HL-60 (cell line): ENCODE results near the gene ARHGAP32.

ENCODE experiments used
- DNase-seq, 2 experiments: peaks; one replicate each; pipeline ENCODE4 v3.0.0-alpha.2; 2010 to 2020; ENCODE audit warnings: low read depth in 1 of 2, low spot score in 1 of 2
- H3K27ac ChIP-seq: fragments of 250-450 bp; sonication (Bioruptor Pico); replicated peaks from 2 replicates; pipeline ENCODE4 v1.5.1; 2020; ENCODE audit warnings: mild to moderate bottlenecking, moderate library complexity
- H3K27me3 ChIP-seq: fragments of 250-450 bp; sonication (Bioruptor Pico); 2 replicates; pipeline ENCODE4 v1.5.1; 2021; ENCODE audit warnings: mild to moderate bottlenecking, moderate library complexity; ENCODE audit not compliant: insufficient read depth, poor library complexity, severe bottlenecking
- H3K4me3 ChIP-seq: replicated peaks from 2 replicates; pipeline ENCODE4 v1.5.1; 2011; ENCODE audit warnings: mild to moderate bottlenecking, control low read depth, low read length; ENCODE audit not compliant: insufficient read depth
- GABPA ChIP-seq: IDR thresholded peaks from 2 replicates; pipeline ENCODE4 v1.6.1; 2012; ENCODE audit warnings: low read depth
- POLR2AphosphoS5 ChIP-seq: IDR thresholded peaks from 2 replicates; pipeline ENCODE4 v1.6.1; 2012; ENCODE audit warnings: low read depth
- REST ChIP-seq: IDR thresholded peaks from 2 replicates; pipeline ENCODE4 v1.6.1; 2012; ENCODE audit warnings: low read depth; ENCODE audit not compliant: insufficient replicate concordance
- SPI1 ChIP-seq: IDR thresholded peaks from 2 replicates; pipeline ENCODE4 v1.6.1; 2012; ENCODE audit warnings: low read depth, mild to moderate bottlenecking, borderline replicate concordance
- TF ChIP-seq, protein P1 (sequence below): IDR thresholded peaks from one replicate; pipeline ENCODE4 v1.5.1; 2011; ENCODE audit warnings: low read length, control low read depth, inconsistent platforms; ENCODE audit not compliant: insufficient read depth

ARHGAP32 gene

DNA sequence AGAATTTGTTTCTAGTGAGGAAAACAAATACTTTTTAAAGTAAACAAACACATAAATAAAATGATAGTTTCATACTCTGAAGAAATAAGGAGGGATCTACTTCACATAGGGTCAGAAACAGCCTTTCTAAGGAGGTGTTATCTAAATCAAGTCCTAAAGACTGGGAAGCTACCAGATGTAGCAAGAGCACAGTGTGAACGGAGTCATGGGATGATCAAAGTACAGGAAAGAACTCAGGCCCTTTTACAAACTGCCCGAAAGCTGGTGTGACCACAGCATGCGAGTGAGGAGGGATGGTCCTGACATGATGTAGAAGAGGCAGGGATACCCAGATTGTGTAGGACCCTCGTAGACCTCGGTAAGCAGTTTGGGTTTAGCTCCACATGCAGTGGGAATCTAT is 102.8 kb downstream of the ARHGAP32 start:
- H3K4me3 ChIP-seq, result no peak overlapping the region
- H3K27ac ChIP-seq, result no peak overlapping the region
- TF ChIP-seq POLR2AphosphoS5 (no peak), REST (no peak), GABPA (no peak), SPI1 (no peak)
- TF ChIP-seq, protein P1, sequence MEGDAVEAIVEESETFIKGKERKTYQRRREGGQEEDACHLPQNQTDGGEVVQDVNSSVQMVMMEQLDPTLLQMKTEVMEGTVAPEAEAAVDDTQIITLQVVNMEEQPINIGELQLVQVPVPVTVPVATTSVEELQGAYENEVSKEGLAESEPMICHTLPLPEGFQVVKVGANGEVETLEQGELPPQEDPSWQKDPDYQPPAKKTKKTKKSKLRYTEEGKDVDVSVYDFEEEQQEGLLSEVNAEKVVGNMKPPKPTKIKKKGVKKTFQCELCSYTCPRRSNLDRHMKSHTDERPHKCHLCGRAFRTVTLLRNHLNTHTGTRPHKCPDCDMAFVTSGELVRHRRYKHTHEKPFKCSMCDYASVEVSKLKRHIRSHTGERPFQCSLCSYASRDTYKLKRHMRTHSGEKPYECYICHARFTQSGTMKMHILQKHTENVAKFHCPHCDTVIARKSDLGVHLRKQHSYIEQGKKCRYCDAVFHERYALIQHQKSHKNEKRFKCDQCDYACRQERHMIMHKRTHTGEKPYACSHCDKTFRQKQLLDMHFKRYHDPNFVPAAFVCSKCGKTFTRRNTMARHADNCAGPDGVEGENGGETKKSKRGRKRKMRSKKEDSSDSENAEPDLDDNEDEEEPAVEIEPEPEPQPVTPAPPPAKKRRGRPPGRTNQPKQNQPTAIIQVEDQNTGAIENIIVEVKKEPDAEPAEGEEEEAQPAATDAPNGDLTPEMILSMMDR, result no peak
- H3K27me3 ChIP-seq, result no peaks in the 10 kb centered on the region
- DNase-seq, result no peak

DNA sequence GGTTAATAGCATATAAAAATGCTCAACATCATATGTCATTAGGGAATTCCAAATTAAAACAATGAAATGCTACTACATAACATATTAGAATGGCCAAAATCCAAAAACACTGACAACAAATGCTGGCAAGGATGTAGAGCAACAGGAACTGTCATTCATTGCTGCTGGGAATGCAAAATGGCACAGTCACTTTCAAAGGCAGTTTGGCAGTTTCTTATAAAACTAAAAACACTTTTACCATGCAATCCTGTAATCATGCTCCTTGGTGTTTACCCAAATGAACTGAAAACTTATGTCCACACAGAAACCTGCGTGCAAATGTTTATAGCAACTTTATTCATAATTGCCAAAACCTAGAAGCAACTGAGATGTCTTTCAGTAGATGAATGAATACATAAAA is 105.1 kb downstream of the ARHGAP32 start:
- Histone ChIP-seq H3K27me3 (no peaks in the 10 kb centered on the region), H3K4me3 (no peak overlapping the region), H3K27ac (no peak overlapping the region)
- TF ChIP-seq REST (no peak), SPI1 (no peak), POLR2AphosphoS5 (no peak), GABPA (no peak)
- TF ChIP-seq, protein P1, result no peak
- no peak for DNase-seq

DNA sequence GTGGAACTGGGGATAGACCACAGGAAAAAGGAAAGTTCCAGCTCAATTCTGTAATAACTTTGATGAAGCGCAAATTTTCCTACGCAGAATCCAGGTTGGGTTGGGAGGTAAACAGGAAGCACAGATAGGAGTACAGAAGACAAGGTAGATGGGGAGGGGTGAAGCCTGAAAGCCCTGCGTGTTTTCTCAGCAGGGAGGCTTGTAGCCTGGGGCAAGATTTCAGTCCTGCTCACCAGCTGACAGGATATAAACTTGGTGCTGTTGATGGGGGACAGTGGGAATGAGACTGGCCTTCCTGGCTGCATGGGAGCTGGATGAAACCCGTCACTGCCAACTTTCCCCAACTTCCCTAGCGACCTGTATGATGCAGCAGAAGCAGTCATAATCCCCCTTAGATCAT is 114.9 kb downstream of the ARHGAP32 start:
- Histone ChIP-seq H3K27ac (no peak overlapping the region), H3K4me3 (no peak overlapping the region), H3K27me3 (no peaks in the 10 kb centered on the region)
- TF ChIP-seq, protein P1, result no peak
- TF ChIP-seq SPI1, result no peak
- TF ChIP-seq REST, result no peak
- TF ChIP-seq POLR2AphosphoS5, result no peak
- no peak for TF ChIP-seq GABPA
- DNase-seq, result no peak
